Osteoblast (primary cell): Measurements from ENCODE around the gene ATL2. TPM values are rescaled to one million over a fixed set of nuclear protein-coding genes. Genes with fewer than 3 reads are reported as not detected.
"Not testable (repeated sequence)": the region's sequence is repeated elsewhere in the genome, so short reads cannot be mapped to it uniquely, and the experiment has no call there.

Experiments
- DNase-seq: peaks from one replicate; pipeline ENCODE4 v3.0.0; 2011; ENCODE audit warnings: low spot score, mixed read lengths; ENCODE audit not compliant: insufficient read length; ENCODE audit errors: missing footprints
- H2AFZ ChIP-seq: 2 replicates; pipeline ENCODE4 v1.6.0; 2011; ENCODE audit warnings: mild to moderate bottlenecking, low read length
- H3K27ac ChIP-seq: 2 replicates; pipeline ENCODE4 v1.5.1; 2011; ENCODE audit warnings: mild to moderate bottlenecking, low read depth, low read length, moderate library complexity
- H3K27me3 ChIP-seq: 2 replicates; pipeline ENCODE4 v1.6.0; 2012; ENCODE audit warnings: mild to moderate bottlenecking, control low read depth, inconsistent platforms, low read length, moderate library complexity; ENCODE audit not compliant: insufficient read depth
- H3K36me3 ChIP-seq: 2 replicates; pipeline ENCODE4 v1.5.1; 2011; ENCODE audit warnings: mild to moderate bottlenecking, low read length, control low read depth, moderate library complexity; ENCODE audit not compliant: insufficient read depth
- H3K4me1 ChIP-seq: 2 replicates; pipeline ENCODE4 v1.5.1; 2011; ENCODE audit warnings: mild to moderate bottlenecking, low read length, control low read depth, moderate library complexity; ENCODE audit not compliant: insufficient read depth
- H3K4me2 ChIP-seq: 2 replicates; pipeline ENCODE4 v1.6.0; 2011; ENCODE audit warnings: mild to moderate bottlenecking, low read length; ENCODE audit not compliant: insufficient read depth
- H3K4me3 ChIP-seq: fragments of 200-600 bp; sonication (generic); 3 replicates; pipeline ENCODE4 v1.5.1; 2012; ENCODE audit warnings: mild to moderate bottlenecking, low read length, inconsistent platforms; ENCODE audit not compliant: insufficient read depth
- H3K79me2 ChIP-seq: 2 replicates; pipeline ENCODE4 v1.6.0; 2012; ENCODE audit warnings: mild to moderate bottlenecking, low read length, control low read depth, inconsistent platforms; ENCODE audit not compliant: insufficient read depth
- H3K9me3 ChIP-seq: 2 replicates; pipeline ENCODE4 v1.5.1; 2011; ENCODE audit warnings: low read depth, low read length, control low read depth
- H4K20me1 ChIP-seq: 2 replicates; pipeline ENCODE4 v1.6.0; 2012; ENCODE audit warnings: mild to moderate bottlenecking, low read length, control low read depth; ENCODE audit not compliant: insufficient read depth
- total RNA-seq: library from RNA; depleted of rRNA; stranded (reverse); fragments of >200 nt; gene quantifications from 2 replicates; pipeline ENCODE4 v1.2.3, GENCODE V29; 2012
- TF ChIP-seq, protein P1 (sequence below): IDR thresholded peaks from 2 replicates; pipeline ENCODE4 v1.5.1; 2011; ENCODE audit warnings: mild to moderate bottlenecking, low read depth, low read length, moderate library complexity; ENCODE audit errors: extremely low read depth

ATL2 gene
- total RNA-seq, 1 donor, result 64.4 TPM

DNA sequence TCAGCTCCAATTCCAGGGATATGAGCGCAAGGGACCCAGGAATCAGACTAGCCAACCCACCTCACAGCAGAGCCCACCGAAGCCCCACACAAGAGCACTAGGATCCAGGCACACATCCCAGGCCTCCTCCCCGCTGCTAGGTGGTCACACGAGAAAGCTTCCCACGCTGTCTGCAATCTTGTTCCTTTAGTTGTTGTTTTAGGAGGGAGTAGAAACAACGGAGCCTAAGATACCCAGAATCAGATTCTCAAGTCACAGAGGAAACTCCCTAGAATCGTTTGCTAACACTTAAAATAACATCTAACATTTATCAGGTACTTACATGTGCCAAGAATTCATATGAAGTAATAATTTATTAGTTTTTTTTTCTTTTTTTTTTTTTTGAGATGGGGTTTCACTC lies 9.7 kb upstream of the ATL2 start:
- no peaks in the 10 kb centered on the region for H4K20me1 ChIP-seq
- no peaks in the 10 kb centered on the region for H3K9me3 ChIP-seq
- H3K27me3 ChIP-seq, result peaks cover 28% of the 10 kb centered on the region
- H3K27ac ChIP-seq, result no peak overlapping the region
- H3K4me3 ChIP-seq, result no peak overlapping the region
- DNase-seq, result peak; percentile 84
- no peaks in the 10 kb centered on the region for H3K4me1 ChIP-seq
- no peak overlapping the region for H2AFZ ChIP-seq
- H3K79me2 ChIP-seq, result no peaks in the 10 kb centered on the region
- TF ChIP-seq, protein P1, sequence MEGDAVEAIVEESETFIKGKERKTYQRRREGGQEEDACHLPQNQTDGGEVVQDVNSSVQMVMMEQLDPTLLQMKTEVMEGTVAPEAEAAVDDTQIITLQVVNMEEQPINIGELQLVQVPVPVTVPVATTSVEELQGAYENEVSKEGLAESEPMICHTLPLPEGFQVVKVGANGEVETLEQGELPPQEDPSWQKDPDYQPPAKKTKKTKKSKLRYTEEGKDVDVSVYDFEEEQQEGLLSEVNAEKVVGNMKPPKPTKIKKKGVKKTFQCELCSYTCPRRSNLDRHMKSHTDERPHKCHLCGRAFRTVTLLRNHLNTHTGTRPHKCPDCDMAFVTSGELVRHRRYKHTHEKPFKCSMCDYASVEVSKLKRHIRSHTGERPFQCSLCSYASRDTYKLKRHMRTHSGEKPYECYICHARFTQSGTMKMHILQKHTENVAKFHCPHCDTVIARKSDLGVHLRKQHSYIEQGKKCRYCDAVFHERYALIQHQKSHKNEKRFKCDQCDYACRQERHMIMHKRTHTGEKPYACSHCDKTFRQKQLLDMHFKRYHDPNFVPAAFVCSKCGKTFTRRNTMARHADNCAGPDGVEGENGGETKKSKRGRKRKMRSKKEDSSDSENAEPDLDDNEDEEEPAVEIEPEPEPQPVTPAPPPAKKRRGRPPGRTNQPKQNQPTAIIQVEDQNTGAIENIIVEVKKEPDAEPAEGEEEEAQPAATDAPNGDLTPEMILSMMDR, result no peak
- H3K4me2 ChIP-seq, result no peak overlapping the region
- no peaks in the 10 kb centered on the region for H3K36me3 ChIP-seq

- DNase-seq, result peak; percentile 46
- Histone ChIP-seq H3K4me1 (no peaks in the 10 kb centered on the region), H2AFZ (no peak overlapping the region), H3K9me3 (no peaks in the 10 kb centered on the region), H3K4me3 (no peak overlapping the region), H3K4me2 (no peak overlapping the region), H3K79me2 (no peaks in the 10 kb centered on the region), H4K20me1 (no peaks in the 10 kb centered on the region), H3K27me3 (peaks cover 27% of the 10 kb centered on the region), H3K27ac (no peak overlapping the region), H3K36me3 (no peaks in the 10 kb centered on the region)
- TF ChIP-seq, protein P1, result no peak
Measured at GRCh38 chr2:38386377-38386776, 9.3 kb upstream of the ATL2 start.

- Histone ChIP-seq H3K27ac (no peak overlapping the region), H3K4me3 (no peak overlapping the region), H3K36me3 (no peaks in the 10 kb centered on the region), H2AFZ (no peak overlapping the region), H3K9me3 (no peaks in the 10 kb centered on the region), H3K4me2 (no peak overlapping the region), H3K27me3 (peaks cover 17% of the 10 kb centered on the region), H3K4me1 (no peaks in the 10 kb centered on the region), H4K20me1 (no peaks in the 10 kb centered on the region), H3K79me2 (no peaks in the 10 kb centered on the region)
- DNase-seq, result no peak
- TF ChIP-seq, protein P1, result no peak
Measured at GRCh38 chr2:38384338-38384737, 7.3 kb upstream of the ATL2 start.

GRCh38 chr2:38383741-38384140 lies 6.7 kb upstream of the ATL2 start:
- H3K79me2 ChIP-seq, H2AFZ ChIP-seq, H3K4me2 ChIP-seq, H3K27ac ChIP-seq, DNase-seq, H3K4me1 ChIP-seq, H3K36me3 ChIP-seq, H3K4me3 ChIP-seq, H4K20me1 ChIP-seq, H3K9me3 ChIP-seq: not testable (repeated sequence)
- H3K27me3 ChIP-seq, result peaks cover 14% of the 10 kb centered on the region
